ENCODE results near the gene CRYL1. TPM values are rescaled to one million over a fixed set of nuclear protein-coding genes. Genes with fewer than 3 reads are reported as not detected.

Gene CRYL1
- total and polyA plus RNA-seq, 2 of the 8 experiments (the other 6 are each of a cell fraction or from before 2014, with no cell fraction given): 1.9 to 6.4 TPM

DNA sequence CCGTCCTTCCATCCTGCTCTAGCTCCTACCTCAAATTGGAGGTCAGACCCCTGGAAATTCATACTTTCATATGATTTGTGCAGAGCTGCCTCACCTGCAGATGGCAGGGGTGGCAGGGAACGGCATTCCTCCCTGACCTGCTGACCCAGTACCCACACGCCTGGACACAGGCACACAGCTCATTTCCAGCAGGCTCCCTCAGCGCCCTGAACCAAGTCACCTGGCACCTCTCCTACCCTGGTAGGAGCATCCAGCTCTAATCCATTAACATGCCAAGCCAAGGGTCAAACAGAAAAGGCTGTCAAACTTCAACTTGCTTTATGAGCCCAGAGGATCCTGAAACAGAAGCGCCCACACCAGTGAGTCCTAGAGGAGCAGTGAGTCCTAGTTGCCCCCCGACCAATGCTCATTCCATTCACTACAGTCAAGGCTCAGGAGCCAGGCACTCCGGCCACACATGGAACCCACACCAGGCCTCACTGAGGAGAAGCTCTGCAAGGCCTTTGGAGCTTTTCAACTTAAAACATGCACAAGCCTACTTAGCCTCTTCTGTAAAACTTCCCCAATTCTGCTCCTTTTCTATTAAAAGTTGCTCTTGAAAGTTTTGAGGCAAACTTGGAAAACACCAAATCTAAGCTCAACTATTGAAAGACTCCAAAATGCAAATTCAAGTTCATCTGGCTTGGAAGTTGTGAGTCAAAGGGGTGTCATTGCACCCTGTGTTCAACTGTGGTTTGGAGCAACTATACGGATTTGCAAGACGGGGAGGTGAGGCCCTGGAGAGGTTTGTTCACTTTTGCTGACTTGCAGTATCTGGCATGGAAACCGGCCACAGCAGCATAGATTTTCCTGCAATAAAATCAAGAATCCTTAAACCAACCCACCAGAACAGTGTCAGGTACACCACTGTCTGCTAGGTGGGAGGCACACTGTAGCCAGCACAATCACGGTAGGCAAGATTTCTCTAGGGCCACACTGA lies 96.7 kb downstream of the CRYL1 start (continued):
- TF ChIP-seq, protein P1, sequence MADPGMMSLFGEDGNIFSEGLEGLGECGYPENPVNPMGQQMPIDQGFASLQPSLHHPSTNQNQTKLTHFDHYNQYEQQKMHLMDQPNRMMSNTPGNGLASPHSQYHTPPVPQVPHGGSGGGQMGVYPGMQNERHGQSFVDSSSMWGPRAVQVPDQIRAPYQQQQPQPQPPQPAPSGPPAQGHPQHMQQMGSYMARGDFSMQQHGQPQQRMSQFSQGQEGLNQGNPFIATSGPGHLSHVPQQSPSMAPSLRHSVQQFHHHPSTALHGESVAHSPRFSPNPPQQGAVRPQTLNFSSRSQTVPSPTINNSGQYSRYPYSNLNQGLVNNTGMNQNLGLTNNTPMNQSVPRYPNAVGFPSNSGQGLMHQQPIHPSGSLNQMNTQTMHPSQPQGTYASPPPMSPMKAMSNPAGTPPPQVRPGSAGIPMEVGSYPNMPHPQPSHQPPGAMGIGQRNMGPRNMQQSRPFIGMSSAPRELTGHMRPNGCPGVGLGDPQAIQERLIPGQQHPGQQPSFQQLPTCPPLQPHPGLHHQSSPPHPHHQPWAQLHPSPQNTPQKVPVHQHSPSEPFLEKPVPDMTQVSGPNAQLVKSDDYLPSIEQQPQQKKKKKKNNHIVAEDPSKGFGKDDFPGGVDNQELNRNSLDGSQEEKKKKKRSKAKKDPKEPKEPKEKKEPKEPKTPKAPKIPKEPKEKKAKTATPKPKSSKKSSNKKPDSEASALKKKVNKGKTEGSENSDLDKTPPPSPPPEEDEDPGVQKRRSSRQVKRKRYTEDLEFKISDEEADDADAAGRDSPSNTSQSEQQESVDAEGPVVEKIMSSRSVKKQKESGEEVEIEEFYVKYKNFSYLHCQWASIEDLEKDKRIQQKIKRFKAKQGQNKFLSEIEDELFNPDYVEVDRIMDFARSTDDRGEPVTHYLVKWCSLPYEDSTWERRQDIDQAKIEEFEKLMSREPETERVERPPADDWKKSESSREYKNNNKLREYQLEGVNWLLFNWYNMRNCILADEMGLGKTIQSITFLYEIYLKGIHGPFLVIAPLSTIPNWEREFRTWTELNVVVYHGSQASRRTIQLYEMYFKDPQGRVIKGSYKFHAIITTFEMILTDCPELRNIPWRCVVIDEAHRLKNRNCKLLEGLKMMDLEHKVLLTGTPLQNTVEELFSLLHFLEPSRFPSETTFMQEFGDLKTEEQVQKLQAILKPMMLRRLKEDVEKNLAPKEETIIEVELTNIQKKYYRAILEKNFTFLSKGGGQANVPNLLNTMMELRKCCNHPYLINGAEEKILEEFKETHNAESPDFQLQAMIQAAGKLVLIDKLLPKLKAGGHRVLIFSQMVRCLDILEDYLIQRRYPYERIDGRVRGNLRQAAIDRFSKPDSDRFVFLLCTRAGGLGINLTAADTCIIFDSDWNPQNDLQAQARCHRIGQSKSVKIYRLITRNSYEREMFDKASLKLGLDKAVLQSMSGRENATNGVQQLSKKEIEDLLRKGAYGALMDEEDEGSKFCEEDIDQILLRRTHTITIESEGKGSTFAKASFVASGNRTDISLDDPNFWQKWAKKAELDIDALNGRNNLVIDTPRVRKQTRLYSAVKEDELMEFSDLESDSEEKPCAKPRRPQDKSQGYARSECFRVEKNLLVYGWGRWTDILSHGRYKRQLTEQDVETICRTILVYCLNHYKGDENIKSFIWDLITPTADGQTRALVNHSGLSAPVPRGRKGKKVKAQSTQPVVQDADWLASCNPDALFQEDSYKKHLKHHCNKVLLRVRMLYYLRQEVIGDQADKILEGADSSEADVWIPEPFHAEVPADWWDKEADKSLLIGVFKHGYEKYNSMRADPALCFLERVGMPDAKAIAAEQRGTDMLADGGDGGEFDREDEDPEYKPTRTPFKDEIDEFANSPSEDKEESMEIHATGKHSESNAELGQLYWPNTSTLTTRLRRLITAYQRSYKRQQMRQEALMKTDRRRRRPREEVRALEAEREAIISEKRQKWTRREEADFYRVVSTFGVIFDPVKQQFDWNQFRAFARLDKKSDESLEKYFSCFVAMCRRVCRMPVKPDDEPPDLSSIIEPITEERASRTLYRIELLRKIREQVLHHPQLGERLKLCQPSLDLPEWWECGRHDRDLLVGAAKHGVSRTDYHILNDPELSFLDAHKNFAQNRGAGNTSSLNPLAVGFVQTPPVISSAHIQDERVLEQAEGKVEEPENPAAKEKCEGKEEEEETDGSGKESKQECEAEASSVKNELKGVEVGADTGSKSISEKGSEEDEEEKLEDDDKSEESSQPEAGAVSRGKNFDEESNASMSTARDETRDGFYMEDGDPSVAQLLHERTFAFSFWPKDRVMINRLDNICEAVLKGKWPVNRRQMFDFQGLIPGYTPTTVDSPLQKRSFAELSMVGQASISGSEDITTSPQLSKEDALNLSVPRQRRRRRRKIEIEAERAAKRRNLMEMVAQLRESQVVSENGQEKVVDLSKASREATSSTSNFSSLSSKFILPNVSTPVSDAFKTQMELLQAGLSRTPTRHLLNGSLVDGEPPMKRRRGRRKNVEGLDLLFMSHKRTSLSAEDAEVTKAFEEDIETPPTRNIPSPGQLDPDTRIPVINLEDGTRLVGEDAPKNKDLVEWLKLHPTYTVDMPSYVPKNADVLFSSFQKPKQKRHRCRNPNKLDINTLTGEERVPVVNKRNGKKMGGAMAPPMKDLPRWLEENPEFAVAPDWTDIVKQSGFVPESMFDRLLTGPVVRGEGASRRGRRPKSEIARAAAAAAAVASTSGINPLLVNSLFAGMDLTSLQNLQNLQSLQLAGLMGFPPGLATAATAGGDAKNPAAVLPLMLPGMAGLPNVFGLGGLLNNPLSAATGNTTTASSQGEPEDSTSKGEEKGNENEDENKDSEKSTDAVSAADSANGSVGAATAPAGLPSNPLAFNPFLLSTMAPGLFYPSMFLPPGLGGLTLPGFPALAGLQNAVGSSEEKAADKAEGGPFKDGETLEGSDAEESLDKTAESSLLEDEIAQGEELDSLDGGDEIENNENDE (IDR thresholded peaks at IDR 0.05; ENCODE audit: insufficient replicate concordance, low read length): no peak
